GM18517 (cell line): ENCODE measurements around the gene CALN1.

Source experiments
- ATAC-seq: cut with Tn5 transposase; IDR thresholded peaks from one replicate; pipeline ENCODE4 v1.9.1; 2021; ENCODE audit warnings: mild to moderate bottlenecking, moderate library complexity; ENCODE audit not compliant: unreplicated experiment

The CALN1 gene

GRCh38 chr7:72196176-72196575 is 216.0 kb downstream of the CALN1 start:
- ATAC-seq, result no peak

DNA sequence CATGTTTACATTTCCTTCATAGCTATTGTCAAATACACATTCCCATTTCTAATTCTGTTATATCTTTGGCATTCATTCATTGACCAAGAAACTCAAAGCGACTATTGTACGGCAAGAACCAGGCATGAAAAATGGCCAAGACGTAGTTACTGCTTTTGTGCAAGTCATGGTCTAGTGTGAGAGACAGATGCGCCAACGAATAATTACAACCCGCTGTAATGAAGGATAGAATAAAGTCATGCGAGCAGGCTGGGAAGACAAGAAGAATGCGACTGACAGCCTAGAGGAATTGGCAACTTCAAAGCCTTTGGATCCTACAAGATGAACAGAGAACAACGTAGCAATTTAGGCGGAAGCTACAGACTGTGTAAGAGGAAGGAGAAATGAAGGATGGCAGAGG is 221.2 kb downstream of the CALN1 start:
- ATAC-seq, result no peak

DNA sequence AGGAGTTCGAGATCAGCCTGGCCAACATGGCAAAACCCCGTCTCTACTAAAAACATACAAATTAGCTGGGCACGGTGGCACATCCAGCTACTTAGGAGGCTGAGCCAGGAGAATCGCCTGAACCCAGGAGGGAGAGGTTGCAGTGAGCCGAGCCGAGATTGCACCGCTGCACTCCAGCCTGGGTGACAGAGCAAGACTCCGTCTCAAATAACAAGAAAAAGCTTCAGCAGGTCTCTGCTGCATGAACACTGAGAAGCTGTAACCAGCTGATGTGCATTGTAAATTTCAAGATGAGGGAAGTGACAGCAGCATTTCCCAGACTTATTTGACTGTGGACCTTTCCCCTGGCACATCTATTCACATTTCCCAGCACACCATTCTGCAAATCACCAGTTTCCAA is 222.0 kb downstream of the CALN1 start:
- ATAC-seq, result no peak

- no peak for ATAC-seq
These were observed 225.0 kb downstream of the CALN1 start for GRCh38 chr7:72187179-72187578.

GRCh38 chr7:72183835-72184234 is 228.3 kb downstream of the CALN1 start:
- no peak for ATAC-seq

DNA sequence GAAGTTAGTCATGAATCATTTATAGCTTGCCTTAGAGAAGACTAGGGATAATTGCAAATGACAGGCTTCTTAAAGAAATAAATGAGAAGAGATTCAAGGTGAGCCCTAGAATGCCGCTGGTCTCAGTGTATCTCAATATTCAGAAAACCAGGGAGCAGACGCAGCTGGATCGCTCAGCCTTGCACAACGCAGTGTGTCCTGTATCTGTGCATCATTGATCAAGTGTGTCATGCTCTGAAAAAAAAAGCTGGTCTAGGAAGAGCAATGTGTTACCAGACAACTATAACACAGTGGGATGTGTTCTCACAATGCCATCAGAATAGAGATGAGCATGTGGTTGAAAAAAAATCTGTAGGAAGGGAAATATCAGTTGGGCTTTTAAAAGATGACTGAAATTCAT is 230.1 kb downstream of the CALN1 start:
- ATAC-seq, result no peak

GRCh38 chr7:72176875-72177274 is 235.3 kb downstream of the CALN1 start:
- ATAC-seq, result no peak

DNA sequence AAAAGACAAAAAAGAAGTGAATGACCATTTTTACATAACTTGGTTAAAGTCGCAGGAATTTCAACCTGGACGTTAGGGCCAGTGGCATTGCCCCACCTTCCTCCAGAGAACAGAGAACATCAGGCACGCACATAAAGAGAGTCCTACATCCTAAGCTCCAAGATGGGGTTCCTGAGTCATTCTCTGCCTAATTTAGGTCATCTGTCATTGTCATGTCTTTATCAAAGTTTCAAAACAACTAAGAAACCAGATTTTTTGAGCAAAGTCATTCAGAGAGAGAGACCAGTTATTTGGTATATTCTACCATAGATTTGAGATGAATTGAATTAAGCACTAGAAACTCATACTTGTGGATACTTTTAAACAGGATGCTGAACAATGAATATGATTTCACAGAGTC is 241.7 kb downstream of the CALN1 start:
- no peak for ATAC-seq

DNA sequence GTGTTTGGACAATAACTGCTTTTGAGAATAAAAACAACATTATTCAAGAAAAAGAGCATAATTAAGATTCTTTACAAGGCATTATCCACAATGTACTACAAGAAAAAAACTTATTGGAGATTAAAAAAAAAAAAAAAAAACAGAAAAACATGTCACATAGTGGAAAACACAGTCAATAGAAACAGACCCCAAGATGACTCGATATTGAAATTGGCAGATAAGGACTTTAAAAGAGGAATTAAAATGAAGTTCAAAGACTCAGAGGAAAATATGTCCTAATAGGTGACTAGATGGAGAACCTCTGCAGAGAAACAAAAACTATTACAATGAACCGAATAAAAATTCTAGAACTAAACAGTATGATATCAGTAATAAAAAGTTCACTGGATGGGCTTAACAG is 248.9 kb downstream of the CALN1 start:
- no peak for ATAC-seq

DNA sequence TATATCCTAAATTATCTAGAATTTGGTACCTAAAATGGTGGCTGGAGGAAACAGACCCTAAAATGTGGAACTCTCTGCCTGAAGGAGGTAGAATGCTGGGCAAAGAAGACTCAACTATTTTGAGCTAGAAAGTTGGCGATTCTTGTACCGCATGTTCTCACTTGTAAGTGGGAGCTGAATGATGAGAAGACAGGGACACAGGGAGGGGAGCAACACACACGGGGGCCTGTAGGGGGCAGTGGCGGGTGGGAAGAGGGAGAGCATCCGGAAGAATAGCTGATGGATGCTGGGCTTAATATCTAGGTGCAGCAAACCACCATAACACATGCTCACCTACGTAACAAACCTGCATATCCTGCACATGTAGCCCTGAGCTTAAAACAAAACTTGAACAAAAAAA is 250.6 kb downstream of the CALN1 start:
- ATAC-seq, result no peak

DNA sequence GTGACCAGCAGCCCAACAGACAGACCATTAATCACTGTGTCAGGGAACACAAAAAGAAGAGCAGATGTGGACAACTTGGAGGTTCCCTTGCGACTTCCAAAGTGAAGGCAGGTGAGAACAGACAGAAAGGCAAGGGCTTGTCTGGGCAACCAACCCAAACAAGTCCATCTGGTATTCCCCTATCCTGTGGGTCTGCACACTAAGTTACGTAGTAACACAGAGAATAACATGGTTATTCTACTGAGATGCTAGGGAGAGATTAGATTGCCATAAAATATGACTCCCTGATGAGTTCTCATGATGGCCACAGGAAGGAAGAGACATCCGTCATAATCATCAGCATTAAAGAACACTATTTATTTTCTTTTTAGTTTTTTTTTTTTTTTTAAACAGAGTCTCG is 252.2 kb downstream of the CALN1 start:
- no peak for ATAC-seq

DNA sequence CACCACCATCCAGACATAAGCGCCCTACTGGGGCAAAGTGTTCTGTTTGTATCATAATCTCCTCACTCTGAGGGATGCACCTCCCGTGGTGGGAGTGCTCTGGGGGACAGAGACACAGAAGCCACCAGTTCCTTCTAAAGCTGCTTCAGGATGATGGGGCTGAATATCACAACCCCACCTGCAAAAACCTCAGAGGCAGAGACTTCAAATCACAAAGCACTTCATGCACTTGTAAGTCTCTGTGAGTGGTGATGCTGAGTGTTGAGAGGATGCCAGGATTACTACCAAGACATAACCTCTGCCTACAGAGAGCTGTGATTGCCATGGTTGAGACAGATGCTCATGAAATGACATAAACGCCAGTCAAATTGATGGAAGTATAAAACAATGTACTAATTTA is 255.5 kb downstream of the CALN1 start:
- no peak for ATAC-seq

DNA sequence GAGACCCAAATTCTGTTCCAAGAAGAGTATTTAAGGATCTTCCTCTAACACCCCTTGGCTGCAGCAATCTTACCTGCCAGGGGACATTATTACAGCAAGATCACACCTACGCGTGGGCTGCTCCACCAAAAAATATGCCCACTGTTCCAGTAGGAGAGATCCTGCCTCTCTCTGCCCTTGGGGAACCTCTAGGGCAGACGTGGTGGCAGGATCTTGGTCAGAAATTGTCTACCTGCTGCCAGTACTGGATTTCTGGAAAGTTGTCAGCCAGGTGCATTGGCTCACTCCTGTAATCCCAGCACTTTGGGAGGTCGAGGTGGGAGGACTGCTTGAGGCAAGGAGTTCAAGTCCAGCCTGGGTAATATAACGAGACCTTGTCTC is 259.0 kb downstream of the CALN1 start:
- ATAC-seq, result no peak

DNA sequence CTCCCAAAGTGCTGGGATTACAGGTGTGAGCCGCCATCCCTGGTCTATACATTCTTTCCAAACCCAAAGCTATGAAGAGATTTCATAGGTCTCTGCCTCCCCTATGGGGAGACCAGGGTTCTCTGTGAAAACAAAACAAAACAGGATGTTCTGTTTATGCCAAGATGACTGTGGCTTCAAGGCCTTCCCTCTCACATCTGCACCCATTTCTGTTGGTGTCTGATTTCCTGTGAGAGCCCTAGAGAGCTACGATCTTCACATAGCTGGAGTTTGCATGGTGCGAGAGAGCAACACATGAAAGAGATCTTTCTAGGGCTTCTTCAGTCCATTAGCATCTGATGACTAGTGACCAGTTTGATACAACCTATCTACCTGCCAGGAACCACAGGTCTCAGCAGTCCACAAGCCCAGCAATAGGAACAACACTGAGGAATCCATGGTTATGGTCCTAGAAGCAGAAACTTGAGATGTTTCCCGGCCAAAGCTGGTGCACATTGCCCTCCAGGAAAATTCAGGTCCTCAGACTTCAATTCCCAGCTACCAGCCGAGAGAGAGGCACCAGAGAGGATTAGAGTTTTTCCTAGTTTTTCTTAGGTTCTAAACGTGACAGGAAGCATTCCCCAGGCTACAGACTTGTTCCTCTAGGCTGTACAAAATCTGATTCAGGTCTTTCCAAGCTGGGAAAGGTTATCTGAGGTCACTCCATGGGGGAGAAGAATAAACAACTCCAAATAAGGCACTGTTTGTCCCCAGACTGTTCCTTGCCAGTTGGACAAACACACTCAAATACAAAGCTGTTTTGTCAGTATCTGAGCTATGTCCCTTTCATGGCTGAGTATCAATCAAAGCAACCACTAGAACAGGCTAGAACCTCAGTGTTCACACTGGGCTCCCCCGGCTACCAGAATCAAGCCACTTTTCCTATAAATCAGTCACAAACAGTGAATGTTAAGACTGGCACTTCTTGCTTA is 259.7 kb downstream of the CALN1 start:
- ATAC-seq, result no peak

DNA sequence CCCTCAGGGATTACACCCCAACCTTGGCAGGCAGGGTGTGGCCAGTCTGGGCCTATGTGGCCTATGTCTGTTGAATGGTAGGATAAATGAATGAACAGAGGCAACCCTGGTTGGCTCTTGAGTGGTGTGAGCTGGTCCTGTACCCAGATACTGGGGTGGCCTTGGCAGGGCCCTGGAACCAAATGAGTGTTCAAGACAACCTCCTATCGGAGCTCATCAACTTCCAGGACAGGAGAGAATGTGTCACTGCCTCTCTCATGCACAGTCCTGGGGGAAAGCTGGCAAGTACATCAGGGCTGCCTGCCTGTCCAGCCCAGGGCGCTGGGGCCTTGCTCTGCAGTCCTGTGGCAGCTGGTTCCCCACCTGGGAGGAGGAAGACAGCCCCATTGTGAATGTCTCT is 271.6 kb downstream of the CALN1 start:
- ATAC-seq, result no peak

- ATAC-seq, result no peak
These were observed 285.0 kb downstream of the CALN1 start for GRCh38 chr7:72127136-72127535.

DNA sequence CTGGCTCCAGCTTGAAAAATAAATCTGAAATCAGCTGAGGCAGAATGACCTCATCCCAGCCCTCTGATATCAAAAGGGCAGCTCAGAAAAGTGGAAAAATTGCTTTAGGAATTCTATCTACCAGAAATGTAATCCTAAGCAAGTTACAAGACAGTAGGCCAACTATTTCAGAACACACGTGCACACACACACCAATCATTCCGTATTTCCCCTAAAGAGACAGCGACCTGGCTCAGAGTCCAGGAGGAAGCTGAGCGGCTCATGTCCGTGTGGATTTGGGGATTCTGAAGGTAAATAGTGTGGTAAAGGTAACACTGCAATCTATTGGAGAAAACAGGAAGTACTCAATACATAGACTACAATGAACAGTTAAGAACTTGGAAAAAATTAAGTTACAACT is 288.2 kb downstream of the CALN1 start:
- no peak for ATAC-seq

GRCh38 chr7:72118366-72118765 is 293.8 kb downstream of the CALN1 start:
- ATAC-seq, result no peak

GRCh38 chr7:72114129-72114528 is 298.0 kb downstream of the CALN1 start:
- no peak for ATAC-seq

DNA sequence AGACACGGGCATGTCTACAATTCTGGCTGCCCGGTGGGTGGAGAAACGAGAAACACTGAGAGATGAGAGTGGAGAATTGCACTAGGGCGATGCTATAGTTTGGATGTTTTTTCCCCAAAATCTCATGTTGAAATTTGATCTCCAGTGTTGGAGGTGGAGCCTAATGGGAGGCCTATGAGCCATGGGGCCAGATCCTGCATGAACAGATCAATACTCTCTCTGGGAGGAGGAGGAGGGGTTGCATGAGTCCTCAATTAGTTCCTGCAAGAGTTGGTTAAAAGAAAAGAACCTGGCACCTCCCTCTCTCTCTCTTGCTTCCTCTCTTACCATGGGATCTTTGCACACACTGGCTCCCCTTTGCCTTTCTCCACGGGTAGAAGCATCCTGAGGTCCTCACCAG is 299.1 kb downstream of the CALN1 start:
- ATAC-seq, result no peak

DNA sequence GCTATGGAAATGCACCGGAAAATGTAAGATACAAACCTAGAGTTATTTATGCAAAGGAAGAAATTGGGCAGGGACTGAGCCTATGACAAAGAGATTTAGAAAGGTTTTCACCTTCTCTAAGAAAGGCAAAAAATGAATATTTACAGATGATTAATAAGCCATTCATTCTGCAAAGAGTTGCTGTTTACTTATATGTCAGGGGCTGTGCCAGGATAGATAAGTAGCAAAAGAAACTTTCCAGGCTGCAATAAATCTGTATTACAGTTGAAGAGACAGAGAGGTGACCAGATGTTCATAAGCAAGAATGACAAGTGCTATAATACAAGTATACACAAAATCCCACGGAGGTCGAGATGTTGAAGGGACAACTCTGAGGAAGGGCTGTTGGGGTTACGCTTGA is 299.6 kb downstream of the CALN1 start:
- no peak for ATAC-seq

- ATAC-seq, result no peak
These were observed 301.1 kb downstream of the CALN1 start for GRCh38 chr7:72111086-72111485.

DNA sequence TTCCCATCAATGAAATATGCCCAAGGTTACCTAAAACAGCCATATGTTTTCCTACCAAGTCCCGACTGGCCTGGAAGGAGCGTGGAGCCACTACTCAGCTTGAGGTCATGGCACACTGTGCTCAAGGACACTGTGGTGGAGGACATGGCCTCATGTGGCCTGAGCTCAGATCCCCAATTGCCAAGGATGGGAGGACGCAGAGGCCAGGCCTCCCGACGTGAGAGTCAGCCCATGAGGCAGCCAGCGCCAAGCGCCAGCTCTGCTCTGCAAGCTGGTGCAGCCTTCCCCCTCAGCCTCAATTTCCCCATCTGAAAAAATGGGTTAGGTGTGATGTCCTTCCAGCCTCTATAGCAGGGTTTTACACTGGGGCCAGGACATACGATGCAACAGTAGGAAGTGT is 302.6 kb downstream of the CALN1 start:
- no peak for ATAC-seq
